PC-3 (cell line): ENCODE data around the gene CEBPB. TPM values are rescaled to one million over a fixed set of nuclear protein-coding genes. Genes with fewer than 3 reads are reported as not detected.

Experiments
- ATAC-seq: fragments of 200-7000 bp; cut with Tn5 transposase; 2 replicates; pipeline ENCODE4 v1.9.1; 2020; ENCODE audit warnings: mild to moderate bottlenecking, moderate library complexity
- BruUV-seq: library from RNA; stranded (reverse); fragments of 400-500 nt; replicated peaks from 2 replicates; lab custom pipeline; 2021; lab: Mats Ljungman, UMichigan
- CTCF ChIA-PET: fragments of 300-600 bp; sonication (Branson Sonifier 250); formaldehyde crosslinking; loops from one replicate; lab custom pipeline; 2022; ENCODE audit warnings: antibody characterized with exemption; lab: Charles Lee
- POLR2A ChIA-PET: fragments of 300-600 bp; sonication (Branson Sonifier 250); formaldehyde crosslinking; loops from one replicate; lab custom pipeline; 2022; ENCODE audit warnings: antibody characterized with exemption; ENCODE audit not compliant: unreplicated experiment; lab: Charles Lee
- DNase-seq: peaks from one replicate; pipeline ENCODE4 v3.0.0-alpha.2; 2015
- H2AFZ ChIP-seq: fragments of 300-600 bp; sonication (generic); 2 replicates; pipeline ENCODE4 v1.6.0; 2016; ENCODE audit warnings: antibody characterized with exemption, low read length
- H3F3A ChIP-seq: fragments of 300-600 bp; sonication (generic); one replicate; pipeline ENCODE4 v1.6.0; 2017; ENCODE audit warnings: antibody characterized with exemption, low read length, control low read depth, mild to moderate bottlenecking; ENCODE audit not compliant: unreplicated experiment
- H3K27ac ChIP-seq: fragments of 300-600 bp; sonication (generic); 2 replicates; pipeline ENCODE4 v1.5.1; 2016; ENCODE audit warnings: mild to moderate bottlenecking, low read length
- H3K27me3 ChIP-seq: fragments of 300-600 bp; sonication (generic); 2 replicates; pipeline ENCODE4 v1.6.1; 2016; ENCODE audit warnings: low read length, mixed read lengths
- H3K36me3 ChIP-seq: fragments of 300-600 bp; sonication (generic); 2 replicates; pipeline ENCODE4 v1.6.1; 2016; ENCODE audit warnings: low read depth, mixed run types, low read length, mixed read lengths
- H3K4me1 ChIP-seq: fragments of 300-600 bp; sonication (generic); 2 replicates; pipeline ENCODE4 v1.5.1; 2016; ENCODE audit warnings: low read length; ENCODE audit not compliant: insufficient read depth
- H3K4me2 ChIP-seq: fragments of 300-600 bp; sonication (generic); 2 replicates; pipeline ENCODE4 v1.6.0; 2016; ENCODE audit warnings: low read length
- H3K4me3 ChIP-seq: fragments of 300-600 bp; sonication (generic); 2 replicates; pipeline ENCODE4 v1.5.1; 2016; ENCODE audit warnings: mild to moderate bottlenecking, low read length, mixed read lengths
- H3K79me2 ChIP-seq: fragments of 300-600 bp; sonication (generic); 2 replicates; pipeline ENCODE4 v1.6.1; 2017; ENCODE audit warnings: low read length, mixed read lengths
- H3K9ac ChIP-seq: fragments of 300-600 bp; sonication (generic); 2 replicates; pipeline ENCODE4 v1.6.0; 2016; ENCODE audit warnings: mild to moderate bottlenecking, low read length
- H3K9me2 ChIP-seq: fragments of 300-600 bp; sonication (generic); replicated peaks from 2 replicates; pipeline ENCODE4 v1.6.1; 2016; ENCODE audit warnings: mixed run types, low read length, mixed read lengths
- H3K9me3 ChIP-seq: fragments of 300-600 bp; sonication (generic); 2 replicates; pipeline ENCODE4 v1.6.1; 2016; ENCODE audit warnings: low read length, mixed read lengths
- H4K20me1 ChIP-seq: fragments of 300-600 bp; sonication (generic); 2 replicates; pipeline ENCODE4 v1.6.1; 2016; ENCODE audit warnings: low read length, mixed read lengths
- EZH2 ChIP-seq: fragments of 300-600 bp; sonication (generic); IDR thresholded peaks from one replicate; pipeline ENCODE4 v1.6.1; 2017; ENCODE audit warnings: antibody characterized with exemption, mild to moderate bottlenecking, low read length; ENCODE audit not compliant: unreplicated experiment
- EZH2phosphoT487 ChIP-seq: fragments of 300-600 bp; sonication (generic); IDR thresholded peaks from 2 replicates; pipeline ENCODE4 v1.6.1; 2018; ENCODE audit warnings: mild to moderate bottlenecking, antibody characterized with exemption, low read length, borderline replicate concordance
- intact Hi-C: fragments of 100-400 bp; cut with micrococcal nuclease; formaldehyde crosslinking; loops from 2 replicates; pipeline ENCODE4 v1.9.0; 2023
- total RNA-seq: library from RNA; depleted of rRNA; stranded (reverse); fragments of >200 nt; gene quantifications from 2 replicates; pipeline ENCODE4 v1.2.3, GENCODE V29; 2014
- TF ChIP-seq, protein P1 (sequence below): fragments of 300-600 bp; sonication (generic); conservative IDR thresholded peaks from 2 replicates; pipeline ENCODE4 v1.5.1; 2017; ENCODE audit warnings: antibody characterized with exemption, low read depth, mild to moderate bottlenecking, low read length

CEBPB gene
- total RNA-seq, 1 experiment from 2014 or later = 103 TPM

DNA sequence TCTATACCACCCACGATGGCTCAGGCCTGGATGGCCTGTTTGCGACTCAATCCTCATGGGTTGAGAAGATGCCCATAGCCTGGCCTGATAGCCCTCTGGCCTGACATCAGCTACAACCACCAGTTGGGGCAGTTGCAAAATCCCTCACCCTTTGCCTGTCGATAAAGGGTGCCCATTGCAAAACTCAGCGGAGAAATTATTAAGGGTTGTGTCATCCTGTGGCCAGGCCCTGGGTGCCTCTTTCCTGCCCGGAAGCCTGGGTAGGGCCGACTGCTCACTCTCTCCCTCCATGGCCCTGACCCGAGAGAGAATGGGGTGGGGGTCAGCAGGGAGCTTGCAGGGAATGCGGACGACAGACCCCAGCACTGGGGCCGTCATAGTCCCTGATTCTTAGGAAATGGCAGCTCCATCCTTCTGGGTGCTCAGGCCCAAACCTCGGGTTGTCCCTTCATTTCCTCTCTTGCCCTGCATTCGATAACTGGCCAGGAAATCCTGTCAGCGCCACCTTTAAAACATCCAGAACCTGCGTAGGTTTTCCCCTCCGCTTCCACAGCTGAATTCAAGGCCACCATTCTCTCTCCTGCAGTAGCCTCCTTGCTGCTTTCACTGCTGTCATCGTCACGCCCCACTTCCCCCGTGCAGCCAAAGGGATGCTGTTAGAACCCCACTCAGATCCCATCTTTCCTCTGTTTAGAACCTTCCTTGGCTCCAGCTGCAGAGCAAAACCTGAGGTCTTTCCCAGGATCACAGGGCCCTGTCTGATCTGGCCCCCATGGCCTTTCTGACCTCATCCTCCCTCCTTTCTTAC, 31.1 kb downstream of the CEBPB start:
- Histone ChIP-seq H3K9me3 (no peaks in the 10 kb centered on the region), H2AFZ (peak overlapping the region; percentile 48), H4K20me1 (no peaks in the 10 kb centered on the region), H3K4me3 (no peak overlapping the region), H3K79me2 (no peaks in the 10 kb centered on the region), H3K9me2 (no peaks in the 10 kb centered on the region), H3K4me1 (peaks cover 25% of the 10 kb centered on the region), H3K27me3 (no peaks in the 10 kb centered on the region), H3K27ac (peak overlapping the region; percentile 31), H3K9ac (no peak overlapping the region), H3K36me3 (no peaks in the 10 kb centered on the region), H3F3A (no peaks in the 10 kb centered on the region), H3K4me2 (peak overlapping the region; percentile 15; the same call in 1 of the 2 replicates)
- intact Hi-C loops = no loop called here
- peak; percentile 84 for DNase-seq
- POLR2A ChIA-PET = no interaction called here
- CTCF ChIA-PET = no interaction called here
- TF ChIP-seq EZH2 = no peak
- TF ChIP-seq, protein P1, sequence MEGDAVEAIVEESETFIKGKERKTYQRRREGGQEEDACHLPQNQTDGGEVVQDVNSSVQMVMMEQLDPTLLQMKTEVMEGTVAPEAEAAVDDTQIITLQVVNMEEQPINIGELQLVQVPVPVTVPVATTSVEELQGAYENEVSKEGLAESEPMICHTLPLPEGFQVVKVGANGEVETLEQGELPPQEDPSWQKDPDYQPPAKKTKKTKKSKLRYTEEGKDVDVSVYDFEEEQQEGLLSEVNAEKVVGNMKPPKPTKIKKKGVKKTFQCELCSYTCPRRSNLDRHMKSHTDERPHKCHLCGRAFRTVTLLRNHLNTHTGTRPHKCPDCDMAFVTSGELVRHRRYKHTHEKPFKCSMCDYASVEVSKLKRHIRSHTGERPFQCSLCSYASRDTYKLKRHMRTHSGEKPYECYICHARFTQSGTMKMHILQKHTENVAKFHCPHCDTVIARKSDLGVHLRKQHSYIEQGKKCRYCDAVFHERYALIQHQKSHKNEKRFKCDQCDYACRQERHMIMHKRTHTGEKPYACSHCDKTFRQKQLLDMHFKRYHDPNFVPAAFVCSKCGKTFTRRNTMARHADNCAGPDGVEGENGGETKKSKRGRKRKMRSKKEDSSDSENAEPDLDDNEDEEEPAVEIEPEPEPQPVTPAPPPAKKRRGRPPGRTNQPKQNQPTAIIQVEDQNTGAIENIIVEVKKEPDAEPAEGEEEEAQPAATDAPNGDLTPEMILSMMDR = no peak
- no peak for TF ChIP-seq EZH2phosphoT487
- no TSS peak for BruUV-seq
- ATAC-seq = peak; percentile 78

DNA sequence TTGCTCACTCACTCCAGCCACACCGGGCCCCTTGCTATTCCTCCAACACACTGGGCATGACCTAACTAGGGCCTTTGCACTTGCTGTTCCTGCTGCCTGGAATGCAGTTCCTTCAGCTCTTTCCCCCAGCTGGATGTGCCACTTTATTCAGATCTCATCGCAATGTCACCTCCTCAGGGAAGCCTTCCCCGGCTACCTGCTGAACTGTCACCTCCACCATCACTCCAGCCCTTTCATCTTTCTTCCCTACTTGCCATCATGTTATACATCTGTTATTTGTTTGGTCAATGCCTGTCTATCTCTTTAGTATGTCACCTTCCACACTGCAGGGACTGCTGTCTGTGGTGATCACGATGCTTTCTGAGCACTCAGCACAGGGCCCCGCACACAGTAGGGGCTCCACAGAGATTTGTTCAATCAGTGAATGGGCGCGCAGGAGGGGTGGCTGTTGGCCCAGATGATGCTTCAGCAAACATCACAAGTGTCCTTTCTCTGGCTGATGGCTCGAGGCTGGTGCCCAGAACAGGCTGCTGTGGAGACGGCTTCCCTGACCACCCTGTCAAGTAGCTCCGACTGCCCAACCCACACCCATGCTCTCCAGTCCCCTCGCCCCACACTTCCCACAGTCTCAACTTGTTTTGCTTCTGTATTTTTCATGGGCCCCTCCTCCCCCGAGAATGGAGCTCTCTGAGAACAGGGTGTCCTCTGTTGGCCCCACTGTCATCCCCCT, 31.8 kb downstream of the CEBPB start:
- DNase-seq = no peak
- Histone ChIP-seq H2AFZ (no peak overlapping the region), H3K27ac (no peak overlapping the region), H4K20me1 (no peaks in the 10 kb centered on the region), H3K4me2 (no peak overlapping the region), H3K4me1 (peaks cover 33% of the 10 kb centered on the region), H3K27me3 (no peaks in the 10 kb centered on the region), H3K9me2 (no peaks in the 10 kb centered on the region), H3K36me3 (no peaks in the 10 kb centered on the region), H3K79me2 (no peaks in the 10 kb centered on the region), H3F3A (no peaks in the 10 kb centered on the region), H3K4me3 (no peak overlapping the region), H3K9ac (no peak overlapping the region), H3K9me3 (no peaks in the 10 kb centered on the region)
- ChIA-PET CTCF (no interaction called here), POLR2A (no interaction called here)
- TF ChIP-seq, protein P1 = no peak
- TF ChIP-seq EZH2phosphoT487 (no peak), EZH2 (no peak)
- no TSS peak for BruUV-seq
- ATAC-seq = no peak
- intact Hi-C loops = no loop called here
